Right lobe of liver (tissue), 6 donors: ENCODE measurements around the gene PRDM2. TPM values are rescaled to one million over a fixed set of nuclear protein-coding genes. Genes with fewer than 3 reads are reported as not detected.

Source experiments
- ATAC-seq, 4 donors: fragments of 200-7000 bp; cut with Tn5 transposase; one replicate each; pipeline ENCODE4 v1.9.1; 2020; ENCODE audit warnings: mild to moderate bottlenecking in 4 of 4, moderate library complexity in 4 of 4
- DNase-seq, 3 donors: peaks; one replicate each; pipeline ENCODE4 v3.0.0-alpha.2; 2020
- H3K27ac ChIP-seq, 3 donors: fragments of 200-600 bp; one replicate each; pipeline ENCODE4 v1.8.0; 2022
- H3K27me3 ChIP-seq, 2 donors: fragments of 200-600 bp; one replicate each; pipeline ENCODE4 v1.8.0; 2022
- H3K36me3 ChIP-seq, 4 donors: fragments of 200-600 bp; sonication (generic) in 1 of 4; one replicate each; pipeline versions ENCODE4 v1.5.1 to v1.8.0; 2017 to 2022; ENCODE audit warnings: control low read depth in 1 of 4
- H3K4me1 ChIP-seq, 4 donors: fragments of 200-600 bp; sonication (generic) in 1 of 4; one replicate each; pipeline versions ENCODE4 v1.5.1 to v1.8.0; 2017 to 2022; ENCODE audit warnings: control low read depth in 1 of 4
- H3K4me3 ChIP-seq, 3 donors: fragments of 200-600 bp; one replicate each; pipeline ENCODE4 v1.8.0; 2022
- H3K9me3 ChIP-seq, 4 donors: fragments of 200-600 bp; sonication (generic) in 1 of 4; one replicate each; pipeline versions ENCODE4 v1.5.1 to v1.8.0; 2017 to 2022; ENCODE audit warnings: control low read depth in 1 of 4
- POLR2A ChIP-seq: fragments of 450-650 bp; IDR thresholded peaks from one replicate; pipeline ENCODE4 v1.6.1; 2017; ENCODE audit warnings: antibody characterized with exemption, mild to moderate bottlenecking
- WGBS: methylation state at CpG from one replicate; pipeline ENCODE4 v1.1.6; 2018; ENCODE audit warnings: low coverage, low lambda C conversion rate; ENCODE audit not compliant: insufficient coverage; ENCODE audit errors: missing lambda C conversion rate; 5-methylcytosine and 5-hydroxymethylcytosine counted together
- intact Hi-C, 2 donors: fragments of 100-400 bp; cut with DNase I; formaldehyde crosslinking; loops; one replicate each; pipeline versions ENCODE4 v1.11.2 to v1.14.1; 2022
- total RNA-seq, 6 experiments: library from RNA; depleted of rRNA in 2 of 6; stranded (reverse); fragments of >200 nt in 2 of 6; fragmentation: NEBNext Ultra II Directional in 3 of 6; extraction: Animal tissue kit (Norgen Biotek cat#: 25700) in 3 of 6; gene quantifications; one replicate each; pipeline versions ENCODE4 v1.1.0 to v1.2.4, GENCODE V29; 2016 to 2023
- TF ChIP-seq, protein P1 (sequence below), 4 donors: fragments of 200-600 bp in 3 of 4; fragments of 450-650 bp in 1 of 4; IDR thresholded peaks; one replicate each; pipeline versions ENCODE4 v1.5.1 to v1.8.0; 2016 to 2022; ENCODE audit warnings: antibody characterized with exemption in 4 of 4, mild to moderate bottlenecking in 2 of 4
- donor health status: DM: no; HTN: yes; CAD: no.
- donor health status: DM: no; HTN: no; CAD: no.
- donor health status: DM: no; HTN: no; CAD: no.
- donor health status: DM: no; HTN: yes; CAD: no.
- donor health status: DM: no; HTN: yes; CAD: no.

Gene PRDM2
- total RNA-seq, 6 experiments from 2014 or later: 7.4 to 16.9 (median 12.5) TPM

DNA sequence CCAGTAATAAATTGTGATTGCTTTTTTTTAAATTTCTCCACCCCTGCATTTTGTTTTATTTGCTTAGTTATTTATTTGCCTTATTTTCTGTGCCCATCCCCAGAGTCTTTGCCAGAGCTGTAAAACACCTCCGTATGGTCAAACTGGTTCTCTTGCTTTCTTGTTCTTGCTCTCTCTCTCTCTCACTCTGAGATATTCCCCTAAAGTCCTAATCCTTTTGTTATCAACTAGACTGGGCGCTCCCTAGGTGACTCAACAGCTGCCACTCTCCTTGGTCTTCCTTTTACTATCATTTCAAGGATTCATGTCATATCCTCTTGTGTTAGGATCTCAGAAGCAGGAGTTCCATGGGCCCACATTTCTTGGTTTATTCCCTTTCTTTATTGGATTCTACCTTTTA lies 160.0 kb downstream of the PRDM2 start:
- intact Hi-C loops: no loop called here
- no peaks in the 10 kb centered on the region for H3K4me1 ChIP-seq
- DNase-seq (no peak), ATAC-seq (no peak)
- no peaks in the 10 kb centered on the region for H3K9me3 ChIP-seq
- H3K27me3 ChIP-seq: no peaks in the 10 kb centered on the region
- WGBS: 40% methylated on average over 2 of the region's 2 CpGs
- no peak overlapping the region for H3K27ac ChIP-seq
- no peak overlapping the region for H3K4me3 ChIP-seq
- no peaks in the 10 kb centered on the region for H3K36me3 ChIP-seq
- TF ChIP-seq POLR2A: no peak
- TF ChIP-seq, protein P1, sequence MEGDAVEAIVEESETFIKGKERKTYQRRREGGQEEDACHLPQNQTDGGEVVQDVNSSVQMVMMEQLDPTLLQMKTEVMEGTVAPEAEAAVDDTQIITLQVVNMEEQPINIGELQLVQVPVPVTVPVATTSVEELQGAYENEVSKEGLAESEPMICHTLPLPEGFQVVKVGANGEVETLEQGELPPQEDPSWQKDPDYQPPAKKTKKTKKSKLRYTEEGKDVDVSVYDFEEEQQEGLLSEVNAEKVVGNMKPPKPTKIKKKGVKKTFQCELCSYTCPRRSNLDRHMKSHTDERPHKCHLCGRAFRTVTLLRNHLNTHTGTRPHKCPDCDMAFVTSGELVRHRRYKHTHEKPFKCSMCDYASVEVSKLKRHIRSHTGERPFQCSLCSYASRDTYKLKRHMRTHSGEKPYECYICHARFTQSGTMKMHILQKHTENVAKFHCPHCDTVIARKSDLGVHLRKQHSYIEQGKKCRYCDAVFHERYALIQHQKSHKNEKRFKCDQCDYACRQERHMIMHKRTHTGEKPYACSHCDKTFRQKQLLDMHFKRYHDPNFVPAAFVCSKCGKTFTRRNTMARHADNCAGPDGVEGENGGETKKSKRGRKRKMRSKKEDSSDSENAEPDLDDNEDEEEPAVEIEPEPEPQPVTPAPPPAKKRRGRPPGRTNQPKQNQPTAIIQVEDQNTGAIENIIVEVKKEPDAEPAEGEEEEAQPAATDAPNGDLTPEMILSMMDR (IDR thresholded peaks at IDR 0.05): no peak

DNA sequence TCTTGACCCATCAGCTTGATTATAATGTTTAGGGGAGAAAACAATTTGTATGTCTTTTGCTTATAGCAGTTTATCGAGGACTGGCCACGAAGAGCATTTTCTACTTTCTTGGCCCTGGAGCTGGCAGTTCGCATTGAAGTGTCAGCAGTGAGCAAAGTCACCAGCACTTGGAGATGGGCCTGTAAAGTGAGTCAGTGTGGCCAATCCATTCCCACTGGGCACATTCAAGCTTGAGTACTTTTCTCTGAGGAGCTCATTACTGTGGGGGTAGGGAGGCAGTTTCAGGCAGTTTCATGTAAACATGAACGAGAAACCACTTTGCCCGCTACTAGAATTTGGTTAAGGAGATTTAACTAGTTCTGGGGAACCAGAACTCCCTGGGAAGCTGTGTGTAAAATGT lies 164.8 kb downstream of the PRDM2 start:
- intact Hi-C loops: no loop called here
- WGBS: 87% methylated on average over 3 of the region's 5 CpGs
- no peak for ATAC-seq
- H3K9me3 ChIP-seq: no peaks in the 10 kb centered on the region
- H3K27me3 ChIP-seq: no peaks in the 10 kb centered on the region
- TF ChIP-seq, protein P1 (IDR thresholded peaks at IDR 0.05): no peak
- TF ChIP-seq POLR2A: no peak
- DNase-seq: no peak
- H3K4me3 ChIP-seq: no peak overlapping the region
- no peaks in the 10 kb centered on the region for H3K4me1 ChIP-seq
- no peaks in the 10 kb centered on the region for H3K36me3 ChIP-seq
- H3K27ac ChIP-seq: no peak overlapping the region

DNA sequence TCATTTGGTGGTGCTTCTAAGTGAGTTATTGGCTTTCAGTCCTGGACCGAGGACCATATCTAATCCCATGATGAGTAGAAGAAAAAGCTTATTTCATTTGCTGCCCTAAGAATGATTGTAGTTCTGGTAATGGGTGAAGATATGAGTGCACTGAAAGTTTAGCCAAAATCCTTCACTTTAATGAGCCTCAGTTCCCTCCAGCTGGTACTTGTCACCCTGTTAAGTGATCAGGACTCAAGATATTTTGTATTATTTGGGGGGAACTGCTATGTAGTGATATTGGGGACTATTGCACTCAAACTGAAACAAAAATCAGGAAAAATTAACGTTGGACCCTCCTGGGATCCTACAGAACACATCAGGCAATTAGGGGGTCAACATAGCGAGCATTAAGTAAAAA lies 165.9 kb downstream of the PRDM2 start:
- H3K9me3 ChIP-seq: no peaks in the 10 kb centered on the region
- intact Hi-C loops: no loop called here
- DNase-seq (no peak), ATAC-seq (no peak)
- H3K27me3 ChIP-seq: no peaks in the 10 kb centered on the region
- TF ChIP-seq POLR2A: no peak
- TF ChIP-seq, protein P1 (IDR thresholded peaks at IDR 0.05): no peak
- no peaks in the 10 kb centered on the region for H3K4me1 ChIP-seq
- H3K27ac ChIP-seq: no peak overlapping the region
- 51% methylated on average over 3 of the region's 3 CpGs for WGBS
- no peak overlapping the region for H3K4me3 ChIP-seq
- no peaks in the 10 kb centered on the region for H3K36me3 ChIP-seq

DNA sequence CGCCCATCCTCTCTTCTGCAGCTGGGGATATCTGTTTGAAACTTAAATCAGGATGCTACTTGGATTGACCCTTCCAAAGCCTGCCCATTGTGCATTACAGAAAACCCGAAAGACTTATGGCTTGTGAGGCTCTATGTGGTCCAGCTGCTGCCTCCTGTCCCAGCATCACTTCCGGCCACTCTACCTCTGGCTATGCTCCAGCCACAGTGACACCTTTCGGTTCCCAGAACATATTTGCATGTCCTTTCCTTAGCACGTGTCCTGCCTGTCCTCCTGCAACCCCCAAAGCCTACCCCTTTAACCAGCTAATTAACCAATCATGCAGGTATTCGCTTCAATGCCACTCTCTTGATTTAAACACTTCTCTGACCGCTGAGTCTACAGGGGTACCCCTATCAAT lies 167.6 kb downstream of the PRDM2 start:
- intact Hi-C loops: no loop called here
- H3K27ac ChIP-seq: no peak overlapping the region
- 68% methylated on average over 7 of the region's 7 CpGs for WGBS
- H3K4me1 ChIP-seq: no peaks in the 10 kb centered on the region
- no peaks in the 10 kb centered on the region for H3K27me3 ChIP-seq
- no peaks in the 10 kb centered on the region for H3K36me3 ChIP-seq
- H3K9me3 ChIP-seq: no peaks in the 10 kb centered on the region
- no peak overlapping the region for H3K4me3 ChIP-seq
- ATAC-seq: no peak
- no peak for DNase-seq
- no peak for TF ChIP-seq POLR2A
- TF ChIP-seq, protein P1 (IDR thresholded peaks at IDR 0.05): no peak

DNA sequence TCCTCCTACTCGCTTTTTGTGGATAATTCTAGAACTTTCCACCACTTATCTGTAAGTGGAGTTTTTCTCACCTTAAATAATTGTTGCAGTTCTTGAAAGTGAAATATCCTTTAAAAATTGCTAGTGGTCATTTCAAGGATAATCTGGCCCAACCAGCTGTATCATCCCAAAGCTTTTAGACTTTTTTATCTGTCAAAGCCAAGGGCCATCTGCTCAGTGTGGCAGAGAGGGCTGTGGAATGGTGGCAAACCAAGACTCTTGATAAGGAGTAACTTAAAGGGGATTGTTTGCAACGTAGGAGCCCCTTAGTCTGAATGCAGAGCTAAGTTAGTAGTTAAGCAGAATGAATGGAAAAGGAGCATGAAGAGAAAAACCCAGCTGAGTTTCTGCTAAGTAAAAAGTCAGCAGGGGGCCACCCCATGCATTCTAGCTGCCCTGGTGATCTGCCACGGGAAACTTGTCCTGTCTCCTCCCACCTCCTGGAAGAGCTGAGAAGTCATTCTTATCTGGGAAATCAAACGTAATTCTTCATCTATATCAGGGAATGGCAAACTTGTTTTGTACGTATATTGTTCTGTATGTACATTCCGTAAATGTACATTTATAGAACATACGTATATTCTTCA lies 169.3 kb downstream of the PRDM2 start:
- TF ChIP-seq, protein P1 (IDR thresholded peaks at IDR 0.05): no peak
- no peak for TF ChIP-seq POLR2A
- Histone ChIP-seq H3K9me3 (no peaks in the 10 kb centered on the region), H3K4me3 (no peak overlapping the region), H3K4me1 (no peaks in the 10 kb centered on the region), H3K27ac (no peak overlapping the region), H3K27me3 (no peaks in the 10 kb centered on the region), H3K36me3 (no peaks in the 10 kb centered on the region)
- intact Hi-C loops: no loop called here
- ATAC-seq (no peak), DNase-seq (no peak)
- 41% methylated on average over 7 of the region's 7 CpGs for WGBS
